Activated naive CD8-positive, alpha-beta T cell (primary cell): ENCODE data around the gene PHTF1.

Source experiments
- H3K27ac Mint-ChIP-seq: one replicate; pipeline ENCODE4 v1.8.0; 2021; ENCODE audit warnings: mixed read lengths
- H3K27me3 Mint-ChIP-seq: one replicate; pipeline ENCODE4 v1.8.0; 2021; ENCODE audit warnings: mixed read lengths
- H3K36me3 Mint-ChIP-seq: one replicate; pipeline ENCODE4 v1.8.0; 2021; ENCODE audit warnings: mixed read lengths
- H3K4me1 Mint-ChIP-seq: one replicate; pipeline ENCODE4 v1.8.0; 2021; ENCODE audit warnings: low read depth, mixed read lengths
- H3K4me3 Mint-ChIP-seq: one replicate; pipeline ENCODE4 v1.8.0; 2021; ENCODE audit warnings: mild to moderate bottlenecking, mixed read lengths
- H3K9me3 Mint-ChIP-seq: one replicate; pipeline ENCODE4 v1.8.0; 2021; ENCODE audit warnings: low read depth, mixed read lengths

Gene PHTF1

DNA sequence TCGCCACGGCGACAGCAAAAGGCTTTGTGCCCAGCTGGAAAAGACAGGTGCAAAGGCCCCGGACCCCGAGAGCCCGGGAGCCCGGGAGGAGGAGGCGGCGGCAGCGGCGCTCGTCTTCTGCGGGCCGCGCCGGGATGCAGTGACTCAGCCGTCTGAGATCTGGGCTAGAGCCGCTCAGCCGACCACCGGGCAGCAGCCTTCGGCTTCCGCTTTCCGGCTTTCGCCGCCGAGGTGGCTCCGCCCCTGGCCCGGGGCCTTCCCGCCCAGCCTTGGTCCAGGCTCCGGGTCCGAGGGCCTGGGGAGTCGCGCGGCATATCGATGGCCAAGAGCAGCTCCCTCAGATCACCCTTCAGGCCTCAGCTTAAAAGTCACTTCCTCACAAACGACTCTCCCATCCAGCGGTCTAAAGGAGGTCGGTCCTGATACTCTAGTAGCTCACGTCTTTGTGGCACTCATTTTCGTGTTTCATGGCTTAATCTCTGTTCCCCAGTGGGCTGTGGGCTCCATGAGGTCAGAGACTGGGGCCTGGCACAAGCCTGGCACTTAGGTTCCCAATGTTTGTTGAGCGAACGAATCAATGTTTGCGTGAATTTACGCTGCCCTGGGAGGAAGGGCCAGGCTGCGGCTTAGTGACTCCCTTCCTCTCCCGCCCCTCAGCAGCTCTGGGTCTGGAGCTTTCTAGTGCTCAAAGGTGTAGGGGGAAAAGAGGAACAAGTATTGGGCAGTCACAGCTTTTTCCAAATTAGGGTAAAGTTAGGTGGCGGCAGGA lies at the start of gene PHTF1:
TSS of gene PHTF1 (minus strand) at position 154 of the 769 bp plus-strand sequence. CDS start 783 bp downstream, outside the sequence.
- peaks cover 19% of the 10 kb centered on the region for H3K4me1 Mint-ChIP-seq
- H3K27ac Mint-ChIP-seq = peak within 1 kb of the TSS; percentile 93
- H3K27me3 Mint-ChIP-seq = no peaks in the 10 kb centered on the region
- peak within 1 kb of the TSS; percentile 94 for H3K4me3 Mint-ChIP-seq
- H3K36me3 Mint-ChIP-seq = peaks cover 4% of the 10 kb centered on the region
- H3K9me3 Mint-ChIP-seq = no peaks in the 10 kb centered on the region

- peak overlapping the region; percentile 70 for H3K4me3 Mint-ChIP-seq
- H3K36me3 Mint-ChIP-seq = peaks cover 7% of the 10 kb centered on the region
- H3K9me3 Mint-ChIP-seq = no peaks in the 10 kb centered on the region
- peaks cover 67% of the 10 kb centered on the region for H3K4me1 Mint-ChIP-seq
- peak overlapping the region; percentile 66 for H3K27ac Mint-ChIP-seq
- no peaks in the 10 kb centered on the region for H3K27me3 Mint-ChIP-seq
Observed at GRCh38 chr1:113808450-113809195, 49.3 kb upstream of the PHTF1 start.

- Mint-ChIP-seq H3K27me3 (no peaks in the 10 kb centered on the region), H3K4me3 (peak overlapping the region; percentile 35), H3K36me3 (peaks cover 7% of the 10 kb centered on the region), H3K4me1 (peaks cover 84% of the 10 kb centered on the region), H3K9me3 (no peaks in the 10 kb centered on the region), H3K27ac (no peak overlapping the region)
Observed at GRCh38 chr1:113805639-113806038, 46.4 kb upstream of the PHTF1 start.

- H3K27me3 Mint-ChIP-seq = no peaks in the 10 kb centered on the region
- peak overlapping the region; percentile 35 for H3K4me3 Mint-ChIP-seq
- H3K36me3 Mint-ChIP-seq = peaks cover 7% of the 10 kb centered on the region
- H3K9me3 Mint-ChIP-seq = no peaks in the 10 kb centered on the region
- peaks cover 85% of the 10 kb centered on the region for H3K4me1 Mint-ChIP-seq
- H3K27ac Mint-ChIP-seq = no peak overlapping the region
Observed at GRCh38 chr1:113805256-113805531, 45.9 kb upstream of the PHTF1 start.

DNA sequence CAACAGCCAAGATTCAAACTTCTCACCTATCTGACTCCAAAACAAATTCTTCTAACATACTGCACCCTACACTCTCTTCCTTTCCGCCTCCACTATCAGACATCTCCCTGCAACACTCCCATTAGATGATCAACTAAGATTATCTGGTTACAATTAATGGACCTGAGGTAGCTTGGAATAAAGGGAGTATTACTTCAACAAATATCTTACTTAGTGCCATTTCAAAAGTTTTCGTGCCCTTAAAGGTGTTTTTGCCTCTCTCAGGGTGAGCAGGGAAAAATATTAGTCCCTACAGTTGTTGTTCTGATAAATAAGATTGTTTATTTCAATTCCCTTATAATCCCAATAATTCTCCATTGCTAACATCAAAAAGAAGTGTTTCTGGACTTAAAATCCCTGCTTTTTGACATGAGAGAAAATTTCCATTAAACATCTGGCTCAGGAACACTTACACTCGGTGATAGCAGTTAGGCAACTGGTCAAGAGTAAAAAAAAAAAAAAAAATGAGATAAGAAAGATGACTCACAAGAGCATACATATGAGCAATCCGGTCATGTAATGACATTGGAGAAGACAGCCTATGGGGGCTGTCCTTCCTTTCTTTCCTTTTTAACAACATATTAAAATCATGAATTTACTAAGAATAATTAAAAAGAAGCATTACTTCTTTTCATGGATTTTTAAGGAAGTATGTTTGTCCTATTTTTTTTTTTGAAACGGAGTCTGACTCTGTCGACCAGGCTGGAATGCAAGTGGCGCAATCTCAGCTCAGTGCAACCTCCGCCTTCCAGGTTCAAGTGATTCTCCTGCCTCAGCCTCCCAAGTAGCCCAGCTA lies 45.4 kb upstream of the PHTF1 start:
- H3K36me3 Mint-ChIP-seq = peaks cover 7% of the 10 kb centered on the region

GRCh38 chr1:113802367-113803007 lies 43.2 kb upstream of the PHTF1 start:
- Mint-ChIP-seq H3K4me3 (peak overlapping the region; percentile 32), H3K36me3 (peaks cover 5% of the 10 kb centered on the region), H3K27me3 (no peaks in the 10 kb centered on the region), H3K4me1 (peaks cover 82% of the 10 kb centered on the region), H3K27ac (peak overlapping the region; percentile 79), H3K9me3 (no peaks in the 10 kb centered on the region)

More for the DNA sequence above, 45.4 kb upstream of the PHTF1 start:
- Mint-ChIP-seq H3K9me3 (no peaks in the 10 kb centered on the region), H3K4me1 (peaks cover 86% of the 10 kb centered on the region), H3K27me3 (no peaks in the 10 kb centered on the region), H3K27ac (peak overlapping the region; percentile 78), H3K4me3 (peak overlapping the region; percentile 35)

DNA sequence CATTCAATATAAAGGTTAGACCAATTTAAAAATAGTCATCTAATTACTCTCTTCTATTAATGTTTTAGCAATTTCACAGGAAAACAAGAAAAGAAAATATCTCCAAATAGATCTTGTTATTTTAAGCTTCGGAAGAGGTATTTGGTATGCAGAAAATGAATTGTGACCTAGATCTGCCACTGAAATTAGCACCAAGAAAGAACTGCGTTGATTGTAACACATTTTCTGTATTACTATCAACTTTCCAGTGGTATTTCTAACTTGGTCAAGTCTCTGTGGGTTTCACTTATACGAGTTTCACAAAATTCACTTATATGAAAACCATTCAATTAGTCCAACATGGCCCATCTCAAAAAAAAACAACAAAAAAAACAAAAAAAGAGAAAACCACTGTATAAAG lies 41.2 kb upstream of the PHTF1 start:
- peak overlapping the region; percentile 58 for H3K27ac Mint-ChIP-seq

DNA sequence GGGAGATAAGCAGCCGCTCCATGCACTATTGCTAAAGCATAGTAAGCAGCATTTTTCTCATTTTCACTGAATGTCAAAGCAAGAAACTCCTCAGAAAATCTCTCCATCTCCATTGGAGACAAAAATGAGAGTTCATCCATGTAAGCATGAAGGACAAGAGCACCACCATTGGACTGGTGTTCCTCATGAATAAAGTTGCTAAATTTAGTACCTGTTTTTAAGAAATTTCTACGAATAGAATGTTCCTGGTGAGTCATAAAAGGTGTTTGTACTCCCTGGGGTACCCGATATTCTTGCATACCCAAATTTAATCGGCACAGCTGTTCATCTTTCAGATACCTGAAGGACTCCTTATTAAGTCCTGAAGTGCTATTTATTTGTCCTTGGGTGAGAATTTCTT lies 38.2 kb upstream of the PHTF1 start:
- Mint-ChIP-seq H3K4me3 (no peak overlapping the region), H3K27me3 (no peaks in the 10 kb centered on the region), H3K27ac (peak overlapping the region; percentile 67), H3K9me3 (no peaks in the 10 kb centered on the region), H3K36me3 (peaks cover 17% of the 10 kb centered on the region), H3K4me1 (peaks cover 66% of the 10 kb centered on the region)

More for the DNA sequence above, 41.2 kb upstream of the PHTF1 start:
- H3K4me3 Mint-ChIP-seq = no peak overlapping the region
- no peaks in the 10 kb centered on the region for H3K27me3 Mint-ChIP-seq
- peaks cover 6% of the 10 kb centered on the region for H3K36me3 Mint-ChIP-seq
- H3K4me1 Mint-ChIP-seq = peaks cover 78% of the 10 kb centered on the region
- no peaks in the 10 kb centered on the region for H3K9me3 Mint-ChIP-seq

GRCh38 chr1:113793878-113794834 lies 34.9 kb upstream of the PHTF1 start:
- H3K27me3 Mint-ChIP-seq = no peaks in the 10 kb centered on the region
- H3K9me3 Mint-ChIP-seq = no peaks in the 10 kb centered on the region
- H3K4me1 Mint-ChIP-seq = peaks cover 63% of the 10 kb centered on the region
- no peak overlapping the region for H3K4me3 Mint-ChIP-seq
- peaks cover 19% of the 10 kb centered on the region for H3K36me3 Mint-ChIP-seq
- peak overlapping the region; percentile 83 for H3K27ac Mint-ChIP-seq

DNA sequence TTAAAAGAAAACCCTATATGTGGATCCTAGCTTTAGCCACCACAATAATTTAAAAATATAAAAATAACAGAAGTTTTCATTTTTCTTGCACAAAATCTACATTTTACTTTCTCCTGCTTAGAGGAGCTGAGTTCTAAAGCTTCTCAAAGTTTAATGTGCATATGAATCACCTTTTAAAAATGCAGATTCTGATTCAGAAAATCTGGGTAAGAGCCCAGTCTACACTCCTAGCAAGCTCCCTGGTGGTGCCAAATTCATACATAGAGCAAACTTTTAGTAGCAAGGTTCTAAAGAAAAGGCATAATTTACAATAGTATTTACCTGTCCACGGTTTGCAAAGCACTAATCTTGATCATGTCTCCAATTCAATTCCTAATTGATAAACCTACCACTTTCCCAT lies 33.7 kb upstream of the PHTF1 start:
- Mint-ChIP-seq H3K4me1 (peaks cover 65% of the 10 kb centered on the region), H3K27ac (peak overlapping the region; percentile 82), H3K27me3 (no peaks in the 10 kb centered on the region), H3K4me3 (no peak overlapping the region), H3K36me3 (peaks cover 22% of the 10 kb centered on the region), H3K9me3 (no peaks in the 10 kb centered on the region)

- H3K27ac Mint-ChIP-seq = peak overlapping the region; percentile 89
- peak overlapping the region; percentile 14 for H3K4me3 Mint-ChIP-seq
- H3K4me1 Mint-ChIP-seq = peaks cover 65% of the 10 kb centered on the region
- H3K9me3 Mint-ChIP-seq = no peaks in the 10 kb centered on the region
- peaks cover 21% of the 10 kb centered on the region for H3K36me3 Mint-ChIP-seq
- H3K27me3 Mint-ChIP-seq = no peaks in the 10 kb centered on the region
Observed at GRCh38 chr1:113792471-113792870, 33.2 kb upstream of the PHTF1 start.

- Mint-ChIP-seq H3K27me3 (no peaks in the 10 kb centered on the region), H3K4me3 (no peak overlapping the region), H3K9me3 (no peaks in the 10 kb centered on the region), H3K36me3 (peaks cover 8% of the 10 kb centered on the region), H3K4me1 (peaks cover 80% of the 10 kb centered on the region), H3K27ac (peak overlapping the region; percentile 58)
Observed at GRCh38 chr1:113788802-113789201, 29.5 kb upstream of the PHTF1 start.

DNA sequence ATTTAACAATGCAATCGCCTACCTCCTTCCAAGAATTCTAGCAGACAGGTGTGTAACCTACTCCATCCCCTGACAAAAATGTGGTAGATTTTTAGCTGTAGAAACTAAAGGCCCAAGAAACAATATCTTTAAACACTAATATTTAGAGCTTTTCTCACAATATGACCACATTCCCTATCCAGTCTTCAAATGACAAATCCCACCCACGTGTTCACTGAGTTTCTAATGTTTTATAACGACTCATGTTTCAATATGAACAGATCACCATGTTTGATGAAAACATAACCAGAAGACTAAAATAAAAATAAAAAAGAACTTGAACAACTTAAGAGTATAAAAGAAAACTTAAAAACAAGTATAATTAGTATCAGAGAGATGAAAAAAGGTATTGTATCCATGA lies 28.4 kb upstream of the PHTF1 start:
- Mint-ChIP-seq H3K27ac (peak overlapping the region; percentile 94), H3K9me3 (no peaks in the 10 kb centered on the region), H3K27me3 (no peaks in the 10 kb centered on the region), H3K4me1 (peaks cover 86% of the 10 kb centered on the region), H3K36me3 (peaks cover 8% of the 10 kb centered on the region), H3K4me3 (no peak overlapping the region)

DNA sequence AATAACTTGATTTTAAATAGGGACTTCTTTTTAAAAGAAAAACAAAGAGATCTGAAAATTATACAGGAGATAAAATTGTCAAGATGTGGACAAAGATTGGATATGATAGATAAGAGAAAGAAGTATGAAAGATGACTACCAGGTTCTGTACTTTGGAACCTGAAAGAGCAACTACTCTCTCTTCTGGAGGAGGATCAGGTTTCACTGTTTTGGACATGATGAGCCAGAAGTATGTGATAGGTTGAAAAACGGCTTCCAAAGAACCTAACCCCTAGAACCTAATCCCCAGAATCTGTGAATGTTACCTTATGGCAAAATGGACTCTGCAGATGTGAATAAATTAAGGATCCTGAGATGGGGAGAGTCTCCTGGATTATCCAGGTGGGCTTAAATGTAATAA lies 26.8 kb upstream of the PHTF1 start:
- Mint-ChIP-seq H3K27ac (peak overlapping the region; percentile 83), H3K4me1 (peaks cover 72% of the 10 kb centered on the region), H3K27me3 (no peaks in the 10 kb centered on the region), H3K36me3 (peaks cover 6% of the 10 kb centered on the region), H3K4me3 (no peak overlapping the region), H3K9me3 (no peaks in the 10 kb centered on the region)
